ENCODE results near the gene LRRC37B.

LRRC37B gene

DNA sequence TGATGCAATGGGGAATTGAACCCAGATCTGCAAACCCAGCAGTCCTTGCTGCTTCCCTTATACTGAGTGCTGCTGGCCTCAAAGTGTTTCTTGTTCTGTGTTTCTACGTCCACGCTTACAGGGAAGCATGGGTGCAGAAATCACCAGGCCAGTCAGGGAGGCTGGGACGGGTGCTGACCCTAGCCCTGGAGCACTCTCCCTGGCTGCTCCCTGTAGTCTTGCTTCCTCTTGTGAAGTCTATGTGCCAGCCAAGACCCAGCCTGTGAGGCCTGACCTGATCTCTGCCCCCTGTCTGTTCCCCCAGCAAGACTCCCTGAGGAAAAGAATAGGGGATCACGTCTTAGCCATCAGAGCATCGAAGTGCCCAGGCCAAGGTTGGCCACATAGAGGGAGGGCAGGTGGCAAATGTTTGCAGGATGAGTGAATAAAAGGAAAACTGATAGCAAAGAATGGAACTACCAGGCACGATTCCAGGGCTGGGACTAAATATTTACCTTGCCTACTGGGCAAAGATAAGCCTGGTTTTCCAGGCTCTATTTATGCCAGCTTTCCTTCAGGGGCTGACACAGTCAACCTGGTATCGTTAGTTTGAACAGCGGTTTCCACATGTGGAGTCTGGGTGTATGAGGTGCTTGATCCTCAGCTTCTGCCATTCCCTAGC is 93.9 kb downstream of the LRRC37B start:
- H3K4me3 ChIP-seq (ENCODE audit: low read length): no peak overlapping the region
- H3K27ac ChIP-seq (ENCODE audit: low read length): no peak overlapping the region
- no peaks in the 10 kb centered on the region for H3K9me2 ChIP-seq (replicated peaks; ENCODE audit: insufficient read depth, low read length)
- no peak for TF ChIP-seq EZH2 (optimal IDR thresholded peaks at IDR 0.05; ENCODE audit: low read depth, low read length)
- TF ChIP-seq, protein P1, sequence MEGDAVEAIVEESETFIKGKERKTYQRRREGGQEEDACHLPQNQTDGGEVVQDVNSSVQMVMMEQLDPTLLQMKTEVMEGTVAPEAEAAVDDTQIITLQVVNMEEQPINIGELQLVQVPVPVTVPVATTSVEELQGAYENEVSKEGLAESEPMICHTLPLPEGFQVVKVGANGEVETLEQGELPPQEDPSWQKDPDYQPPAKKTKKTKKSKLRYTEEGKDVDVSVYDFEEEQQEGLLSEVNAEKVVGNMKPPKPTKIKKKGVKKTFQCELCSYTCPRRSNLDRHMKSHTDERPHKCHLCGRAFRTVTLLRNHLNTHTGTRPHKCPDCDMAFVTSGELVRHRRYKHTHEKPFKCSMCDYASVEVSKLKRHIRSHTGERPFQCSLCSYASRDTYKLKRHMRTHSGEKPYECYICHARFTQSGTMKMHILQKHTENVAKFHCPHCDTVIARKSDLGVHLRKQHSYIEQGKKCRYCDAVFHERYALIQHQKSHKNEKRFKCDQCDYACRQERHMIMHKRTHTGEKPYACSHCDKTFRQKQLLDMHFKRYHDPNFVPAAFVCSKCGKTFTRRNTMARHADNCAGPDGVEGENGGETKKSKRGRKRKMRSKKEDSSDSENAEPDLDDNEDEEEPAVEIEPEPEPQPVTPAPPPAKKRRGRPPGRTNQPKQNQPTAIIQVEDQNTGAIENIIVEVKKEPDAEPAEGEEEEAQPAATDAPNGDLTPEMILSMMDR (IDR thresholded peaks at IDR 0.05; ENCODE audit: low read length): no peak
- TF ChIP-seq EZH2phosphoT487 (IDR thresholded peaks at IDR 0.05; ENCODE audit: low read length): no peak
- H3K27me3 ChIP-seq (replicated peaks; ENCODE audit: insufficient read depth, low read length): no peaks in the 10 kb centered on the region
- no peak overlapping the region for H3K4me2 ChIP-seq (ENCODE audit: low read depth, low read length)
- H3K4me1 ChIP-seq (ENCODE audit: low read length): no peaks in the 10 kb centered on the region
- H3K36me3 ChIP-seq (replicated peaks; ENCODE audit: insufficient read depth, low read length): no peaks in the 10 kb centered on the region
- no peaks in the 10 kb centered on the region for H4K20me1 ChIP-seq (ENCODE audit: insufficient read depth, low read length)
- no peaks in the 10 kb centered on the region for H3K79me2 ChIP-seq (ENCODE audit: low read length)
- H3K9ac ChIP-seq (ENCODE audit: low read length): no peak overlapping the region
- no peaks in the 10 kb centered on the region for H3F3A ChIP-seq (ENCODE audit: insufficient read depth, low read length)
- H3K9me3 ChIP-seq (replicated peaks; ENCODE audit: insufficient read depth, low read length): no peaks in the 10 kb centered on the region
- DNase-seq: no peak
- no peak overlapping the region for H2AFZ ChIP-seq (ENCODE audit: low read length)

DNA sequence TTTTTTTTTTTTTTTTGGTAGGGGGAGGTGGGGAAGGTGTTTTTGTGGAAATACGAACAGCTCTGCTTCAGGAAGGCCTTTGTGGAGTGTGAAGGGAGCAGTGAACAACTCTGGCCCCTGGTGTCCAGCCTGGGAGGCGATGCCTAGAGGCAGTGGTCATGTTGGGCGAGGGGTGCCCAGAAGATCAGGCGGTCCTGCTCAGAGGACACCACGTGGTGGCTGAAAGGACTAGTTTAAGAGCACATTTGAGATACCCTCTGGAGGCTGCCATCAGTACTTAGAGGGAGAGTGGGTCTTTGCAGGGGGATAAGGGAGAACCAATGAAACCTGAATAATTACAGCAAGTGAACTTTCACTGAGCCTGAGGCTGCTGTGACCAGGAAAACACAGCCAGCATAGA is 95.0 kb downstream of the LRRC37B start:
- H3K9ac ChIP-seq (ENCODE audit: low read length): no peak overlapping the region
- H3K27me3 ChIP-seq (replicated peaks; ENCODE audit: insufficient read depth, low read length): no peaks in the 10 kb centered on the region
- no peaks in the 10 kb centered on the region for H4K20me1 ChIP-seq (ENCODE audit: insufficient read depth, low read length)
- H3K79me2 ChIP-seq (ENCODE audit: low read length): no peaks in the 10 kb centered on the region
- H3K36me3 ChIP-seq (replicated peaks; ENCODE audit: insufficient read depth, low read length): no peaks in the 10 kb centered on the region
- no peak overlapping the region for H2AFZ ChIP-seq (ENCODE audit: low read length)
- DNase-seq: no peak
- H3K4me1 ChIP-seq (ENCODE audit: low read length): no peaks in the 10 kb centered on the region
- no peak overlapping the region for H3K27ac ChIP-seq (ENCODE audit: low read length)
- H3K4me3 ChIP-seq (ENCODE audit: low read length): no peak overlapping the region
- no peaks in the 10 kb centered on the region for H3K9me3 ChIP-seq (replicated peaks; ENCODE audit: insufficient read depth, low read length)
- no peaks in the 10 kb centered on the region for H3F3A ChIP-seq (ENCODE audit: insufficient read depth, low read length)
- H3K4me2 ChIP-seq (ENCODE audit: low read depth, low read length): no peak overlapping the region
- no peak for TF ChIP-seq EZH2 (optimal IDR thresholded peaks at IDR 0.05; ENCODE audit: low read depth, low read length)
- TF ChIP-seq, protein P1 (IDR thresholded peaks at IDR 0.05; ENCODE audit: low read length): no peak
- no peak for TF ChIP-seq EZH2phosphoT487 (IDR thresholded peaks at IDR 0.05; ENCODE audit: low read length)
- no peaks in the 10 kb centered on the region for H3K9me2 ChIP-seq (replicated peaks; ENCODE audit: insufficient read depth, low read length)

DNA sequence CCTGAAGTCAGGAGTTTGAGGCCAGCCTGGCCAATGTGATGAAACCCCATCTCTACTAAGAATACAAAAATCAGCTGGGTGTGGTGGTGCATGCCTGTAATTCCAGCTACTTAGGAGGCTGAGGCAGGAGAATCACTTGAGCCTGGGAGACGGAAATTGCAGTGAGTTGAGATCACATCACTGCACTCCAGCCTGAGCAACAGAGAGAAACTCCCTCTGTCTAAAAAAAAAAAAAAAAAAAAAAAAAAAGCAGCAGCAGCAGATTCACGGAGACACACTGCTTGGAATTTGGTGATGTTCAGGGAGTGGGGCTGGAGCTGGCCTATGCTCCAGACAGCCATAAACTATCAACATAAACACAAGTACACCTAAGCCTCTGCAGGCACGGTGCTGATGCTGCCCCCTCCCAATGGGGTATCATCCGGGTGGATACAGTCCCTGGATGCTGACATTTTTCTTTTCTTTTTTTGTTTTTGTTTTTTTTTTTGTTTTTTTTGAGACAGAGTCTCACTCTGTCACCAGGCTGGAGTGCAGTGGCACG is 95.5 kb downstream of the LRRC37B start:
- Histone ChIP-seq H3K4me1 (ENCODE audit: low read length) (no peaks in the 10 kb centered on the region), H3K79me2 (ENCODE audit: low read length) (no peaks in the 10 kb centered on the region), H3F3A (ENCODE audit: insufficient read depth, low read length) (no peaks in the 10 kb centered on the region), H4K20me1 (ENCODE audit: insufficient read depth, low read length) (no peaks in the 10 kb centered on the region), H3K9me3 (replicated peaks; ENCODE audit: insufficient read depth, low read length) (no peaks in the 10 kb centered on the region), H2AFZ (ENCODE audit: low read length) (no peak overlapping the region), H3K36me3 (replicated peaks; ENCODE audit: insufficient read depth, low read length) (no peaks in the 10 kb centered on the region), H3K4me3 (ENCODE audit: low read length) (no peak overlapping the region), H3K4me2 (ENCODE audit: low read depth, low read length) (no peak overlapping the region), H3K27me3 (replicated peaks; ENCODE audit: insufficient read depth, low read length) (no peaks in the 10 kb centered on the region), H3K9me2 (replicated peaks; ENCODE audit: insufficient read depth, low read length) (no peaks in the 10 kb centered on the region), H3K9ac (ENCODE audit: low read length) (no peak overlapping the region), H3K27ac (ENCODE audit: low read length) (no peak overlapping the region)
- TF ChIP-seq, protein P1 (IDR thresholded peaks at IDR 0.05; ENCODE audit: low read length): no peak
- TF ChIP-seq EZH2phosphoT487 (IDR thresholded peaks at IDR 0.05; ENCODE audit: low read length): no peak
- no peak for TF ChIP-seq EZH2 (optimal IDR thresholded peaks at IDR 0.05; ENCODE audit: low read depth, low read length)
- no peak for DNase-seq
